ENCODE measurements around the gene RC3H1.
"Not testable (repeated sequence)": the region's sequence is repeated elsewhere in the genome, so short reads cannot be mapped to it uniquely, and the experiment has no call there.

RC3H1 gene, protein sequence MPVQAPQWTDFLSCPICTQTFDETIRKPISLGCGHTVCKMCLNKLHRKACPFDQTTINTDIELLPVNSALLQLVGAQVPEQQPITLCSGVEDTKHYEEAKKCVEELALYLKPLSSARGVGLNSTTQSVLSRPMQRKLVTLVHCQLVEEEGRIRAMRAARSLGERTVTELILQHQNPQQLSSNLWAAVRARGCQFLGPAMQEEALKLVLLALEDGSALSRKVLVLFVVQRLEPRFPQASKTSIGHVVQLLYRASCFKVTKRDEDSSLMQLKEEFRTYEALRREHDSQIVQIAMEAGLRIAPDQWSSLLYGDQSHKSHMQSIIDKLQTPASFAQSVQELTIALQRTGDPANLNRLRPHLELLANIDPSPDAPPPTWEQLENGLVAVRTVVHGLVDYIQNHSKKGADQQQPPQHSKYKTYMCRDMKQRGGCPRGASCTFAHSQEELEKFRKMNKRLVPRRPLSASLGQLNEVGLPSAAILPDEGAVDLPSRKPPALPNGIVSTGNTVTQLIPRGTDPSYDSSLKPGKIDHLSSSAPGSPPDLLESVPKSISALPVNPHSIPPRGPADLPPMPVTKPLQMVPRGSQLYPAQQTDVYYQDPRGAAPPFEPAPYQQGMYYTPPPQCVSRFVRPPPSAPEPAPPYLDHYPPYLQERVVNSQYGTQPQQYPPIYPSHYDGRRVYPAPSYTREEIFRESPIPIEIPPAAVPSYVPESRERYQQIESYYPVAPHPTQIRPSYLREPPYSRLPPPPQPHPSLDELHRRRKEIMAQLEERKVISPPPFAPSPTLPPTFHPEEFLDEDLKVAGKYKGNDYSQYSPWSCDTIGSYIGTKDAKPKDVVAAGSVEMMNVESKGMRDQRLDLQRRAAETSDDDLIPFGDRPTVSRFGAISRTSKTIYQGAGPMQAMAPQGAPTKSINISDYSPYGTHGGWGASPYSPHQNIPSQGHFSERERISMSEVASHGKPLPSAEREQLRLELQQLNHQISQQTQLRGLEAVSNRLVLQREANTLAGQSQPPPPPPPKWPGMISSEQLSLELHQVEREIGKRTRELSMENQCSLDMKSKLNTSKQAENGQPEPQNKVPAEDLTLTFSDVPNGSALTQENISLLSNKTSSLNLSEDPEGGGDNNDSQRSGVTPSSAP

GRCh38 chr1:174022080-174022975 is at the start of gene RC3H1:
Gene RC3H1 (minus strand): TSS chr1:174022357. CDS start chr1:173992985, 29,372 bp downstream.
- peak; percentile 67 for DNase-seq

GRCh38 chr1:174070614-174071013 is 48.5 kb upstream of the RC3H1 start:
- DNase-seq = no peak

DNA sequence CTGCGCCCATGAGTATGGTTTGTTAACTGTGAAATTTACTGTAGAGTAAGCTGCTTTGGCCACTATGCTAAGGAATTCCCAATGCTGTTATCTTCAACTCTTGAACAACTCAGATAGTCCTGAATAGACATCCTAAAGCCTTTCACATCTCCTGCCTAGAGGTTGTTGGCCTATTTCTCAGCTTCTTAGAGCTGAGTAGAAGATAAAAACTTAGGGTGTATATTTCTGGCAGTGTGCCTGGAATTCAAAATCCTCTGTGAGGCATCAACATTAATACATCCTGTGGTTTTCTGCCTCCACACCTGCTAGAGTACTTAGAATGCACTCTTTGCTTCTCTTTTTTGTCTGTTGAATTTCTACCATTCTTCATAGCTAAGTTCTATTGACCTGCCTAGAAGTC is 45.8 kb upstream of the RC3H1 start:
- no peak for DNase-seq

DNA sequence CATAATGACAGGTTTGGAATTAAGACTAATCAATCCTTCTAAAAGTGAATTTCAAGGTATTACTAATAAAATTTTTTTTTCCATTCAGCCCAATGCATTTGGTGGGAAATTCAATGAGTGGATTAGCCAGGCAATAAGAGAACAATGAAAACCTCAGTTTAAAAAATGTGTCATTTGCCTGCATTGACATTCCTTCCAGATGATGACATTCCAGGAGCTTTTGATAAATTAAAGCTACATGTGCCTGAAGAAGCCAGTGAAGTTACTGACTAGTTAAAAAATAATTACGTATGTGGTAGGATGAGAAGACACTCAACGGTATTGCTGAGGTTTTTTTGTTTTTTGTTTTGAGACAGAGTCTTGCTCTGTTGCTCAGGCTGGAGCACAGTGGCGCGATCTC is 37.9 kb upstream of the RC3H1 start:
- no peak for DNase-seq

GRCh38 chr1:174058624-174059023 is 36.5 kb upstream of the RC3H1 start:
- DNase-seq = no peak

GRCh38 chr1:174056609-174057008 is 34.5 kb upstream of the RC3H1 start:
- peak; percentile 24 for DNase-seq

DNA sequence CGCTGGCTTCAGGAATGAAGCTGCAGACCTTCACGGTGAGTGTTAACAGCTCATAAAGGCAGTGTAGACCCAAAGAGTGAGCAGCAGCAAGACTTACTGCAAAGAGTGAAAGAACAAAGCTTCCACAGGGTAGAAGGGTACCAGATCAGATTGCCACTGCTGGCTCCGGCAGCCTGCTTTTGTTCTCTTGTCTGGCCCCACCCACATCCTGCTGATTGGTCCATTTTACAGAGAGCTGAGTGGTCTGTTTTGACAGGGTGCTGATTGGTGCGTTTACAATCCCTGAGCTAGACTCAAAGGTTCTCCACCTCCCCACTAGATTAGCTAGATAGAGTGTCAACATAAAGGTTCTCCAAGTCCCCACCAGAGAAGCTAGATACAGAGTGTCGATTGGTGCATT is 33.6 kb upstream of the RC3H1 start:
- DNase-seq = not testable (repeated sequence)

DNA sequence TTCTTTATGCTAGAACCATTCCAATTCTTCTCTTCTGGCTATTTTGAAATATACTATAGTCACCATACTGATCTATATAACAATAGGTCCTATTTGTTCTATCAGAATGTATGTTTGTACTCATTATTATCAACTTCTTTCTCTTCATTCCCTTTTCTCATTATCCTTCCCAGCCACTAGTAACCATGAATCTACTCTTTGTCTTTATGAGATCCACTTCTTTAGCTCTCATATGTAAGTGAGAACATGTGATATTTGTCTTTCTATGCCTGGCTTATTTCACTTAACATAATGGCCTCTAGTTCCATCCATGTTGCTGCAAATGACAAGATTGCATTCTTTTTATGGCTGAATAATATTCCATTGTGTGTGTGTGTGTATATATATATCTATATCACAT is 31.7 kb upstream of the RC3H1 start:
- no peak for DNase-seq

- DNase-seq = no peak
Measured at GRCh38 chr1:174052621-174053020, 30.5 kb upstream of the RC3H1 start.

- peak; percentile 16 for DNase-seq
Measured at GRCh38 chr1:174051956-174052355, 29.8 kb upstream of the RC3H1 start.

GRCh38 chr1:174049514-174049913 is 27.4 kb upstream of the RC3H1 start:
- no peak for DNase-seq

- no peak for DNase-seq
Measured at GRCh38 chr1:174044418-174045222, 22.5 kb upstream of the RC3H1 start.

GRCh38 chr1:174042509-174042908 is 20.4 kb upstream of the RC3H1 start:
- DNase-seq = not testable (repeated sequence)

- DNase-seq = no peak
Measured at GRCh38 chr1:174041369-174041768, 19.2 kb upstream of the RC3H1 start.

DNA sequence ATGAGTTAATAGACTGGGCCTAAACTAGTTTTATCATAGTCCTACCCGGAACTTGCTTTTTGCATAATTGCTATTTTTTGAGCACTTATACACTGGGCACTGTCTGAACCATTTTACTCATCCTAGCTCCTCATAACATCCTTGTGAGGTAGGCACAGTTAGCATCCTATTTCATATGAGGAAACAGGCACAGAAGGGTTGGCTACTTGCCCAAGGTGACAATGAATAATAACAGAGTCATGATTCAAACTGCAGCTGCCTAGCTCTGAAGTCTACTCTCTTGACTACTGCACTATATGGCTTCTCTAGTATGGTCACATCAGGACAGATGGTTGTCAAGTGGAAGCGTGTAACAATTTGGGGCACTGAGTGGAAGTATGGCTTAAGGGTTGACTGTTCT is 18.2 kb upstream of the RC3H1 start:
- peak; percentile 6 for DNase-seq

- DNase-seq = no peak
Measured at GRCh38 chr1:174039027-174039426, 16.9 kb upstream of the RC3H1 start.

DNA sequence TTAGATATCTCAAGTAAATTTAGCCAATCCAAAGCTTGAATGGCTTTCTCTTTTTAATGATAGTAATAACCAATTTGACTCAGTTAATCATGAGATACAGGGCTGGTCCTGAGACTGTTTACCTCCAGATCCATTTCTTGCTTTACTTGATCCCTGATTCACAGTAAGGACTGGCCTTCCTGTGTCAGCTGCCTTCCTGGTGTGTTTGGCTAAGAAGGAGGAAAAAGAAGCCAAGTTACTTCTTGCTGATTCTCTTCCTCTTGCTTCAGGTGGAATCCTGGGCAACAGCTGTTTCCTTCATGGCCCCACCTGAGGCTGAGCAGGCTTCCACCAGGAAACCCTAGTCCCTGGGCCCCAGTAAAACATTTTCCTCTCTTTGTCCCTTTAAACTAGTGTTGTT is 14.6 kb upstream of the RC3H1 start:
- DNase-seq = no peak

DNA sequence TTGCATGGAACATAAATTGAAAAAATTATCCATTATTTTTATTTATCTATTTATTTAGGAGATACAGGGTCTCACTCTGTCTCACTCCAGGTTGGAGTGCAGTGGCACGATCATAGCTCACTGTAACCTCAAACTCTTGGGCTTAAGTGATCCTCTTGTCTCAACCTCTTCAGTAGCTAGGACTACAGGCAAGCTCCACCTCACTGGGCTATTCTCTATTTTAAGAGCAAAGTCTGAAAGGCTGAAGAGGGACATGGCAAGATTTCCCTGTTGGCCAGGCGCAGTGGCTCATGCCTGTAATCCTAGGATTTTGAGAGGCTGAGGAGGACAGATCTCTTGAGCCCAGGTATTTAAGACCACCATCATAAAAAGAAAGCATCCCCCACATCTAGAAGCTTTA is 14.0 kb upstream of the RC3H1 start:
- no peak for DNase-seq

GRCh38 chr1:174032671-174033222 is 10.6 kb upstream of the RC3H1 start:
- no peak for DNase-seq

DNA sequence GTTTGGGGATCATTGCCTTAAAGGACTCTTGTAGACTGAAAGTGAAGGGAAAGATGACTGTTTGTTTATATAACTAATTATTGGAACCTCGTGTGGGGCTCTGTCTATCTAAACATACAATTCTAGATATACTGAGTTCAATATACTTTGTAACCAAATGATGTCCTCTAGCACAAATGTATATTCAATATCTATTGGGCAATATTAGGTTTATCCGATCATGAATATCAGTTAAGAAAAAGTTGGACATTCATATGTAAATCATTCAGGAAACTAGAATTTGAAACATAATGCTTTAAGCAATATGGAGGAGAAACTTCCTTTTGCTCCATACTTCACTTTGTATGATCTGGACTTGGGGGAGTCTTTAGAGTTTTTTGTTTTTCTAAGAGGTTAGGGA is 8.9 kb upstream of the RC3H1 start:
- DNase-seq = no peak

DNA sequence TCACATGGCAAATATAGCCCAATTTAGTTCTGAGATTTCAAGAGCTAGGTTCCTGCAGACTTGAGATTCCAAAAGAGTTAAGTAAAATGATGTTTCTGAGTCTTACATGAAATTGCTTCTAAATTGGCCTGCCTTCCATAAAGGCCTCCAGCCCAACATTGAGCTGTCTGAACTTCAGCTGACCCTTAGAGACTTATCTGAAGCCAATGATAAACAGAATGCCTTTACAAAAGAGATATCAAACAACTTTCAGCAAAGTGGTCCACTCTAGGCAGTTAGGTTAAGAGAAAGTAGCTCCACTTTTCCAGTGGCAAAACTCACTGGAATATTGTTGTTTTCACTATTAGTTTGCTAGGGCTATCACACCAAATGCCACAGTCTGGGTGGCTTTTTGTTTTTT is 6.3 kb upstream of the RC3H1 start:
- DNase-seq = no peak

Data from NCI-H2227 treated with DMSO at 0.1 percent for 48 hours (cell line).